GM10266 (cell line): ENCODE measurements around the gene SLC28A1.

Source experiments
- DNase-seq: peaks from one replicate; pipeline ENCODE4 v3.0.0; 2012; ENCODE audit errors: extremely low spot score
- TF ChIP-seq, protein P1 (sequence below): IDR thresholded peaks from 2 replicates; pipeline ENCODE4 v1.5.1; 2012; ENCODE audit warnings: mild to moderate bottlenecking, low read depth; ENCODE audit not compliant: control insufficient read depth, insufficient read depth; ENCODE audit errors: missing control alignments

Gene SLC28A1

DNA sequence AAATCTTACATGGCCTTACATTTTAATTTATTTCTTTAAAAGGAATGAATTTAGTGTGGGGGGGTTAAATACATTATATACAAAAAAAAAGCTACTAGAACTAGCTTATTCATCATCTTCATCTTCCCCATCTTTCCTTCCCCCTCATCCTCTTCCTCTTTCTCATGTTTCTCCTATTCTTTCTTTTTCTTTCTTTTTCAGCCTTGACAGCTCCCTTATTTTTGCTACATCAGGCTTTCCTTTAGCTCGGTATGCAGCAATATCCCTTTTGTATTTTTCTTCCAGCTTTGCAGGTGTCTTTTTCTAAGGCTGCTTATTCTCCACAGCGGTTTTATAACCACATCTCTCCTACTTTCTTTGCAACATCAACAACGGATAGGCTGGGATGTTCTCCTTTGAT is 55.9 kb downstream of the SLC28A1 start:
- DNase-seq = no peak
- TF ChIP-seq, protein P1, sequence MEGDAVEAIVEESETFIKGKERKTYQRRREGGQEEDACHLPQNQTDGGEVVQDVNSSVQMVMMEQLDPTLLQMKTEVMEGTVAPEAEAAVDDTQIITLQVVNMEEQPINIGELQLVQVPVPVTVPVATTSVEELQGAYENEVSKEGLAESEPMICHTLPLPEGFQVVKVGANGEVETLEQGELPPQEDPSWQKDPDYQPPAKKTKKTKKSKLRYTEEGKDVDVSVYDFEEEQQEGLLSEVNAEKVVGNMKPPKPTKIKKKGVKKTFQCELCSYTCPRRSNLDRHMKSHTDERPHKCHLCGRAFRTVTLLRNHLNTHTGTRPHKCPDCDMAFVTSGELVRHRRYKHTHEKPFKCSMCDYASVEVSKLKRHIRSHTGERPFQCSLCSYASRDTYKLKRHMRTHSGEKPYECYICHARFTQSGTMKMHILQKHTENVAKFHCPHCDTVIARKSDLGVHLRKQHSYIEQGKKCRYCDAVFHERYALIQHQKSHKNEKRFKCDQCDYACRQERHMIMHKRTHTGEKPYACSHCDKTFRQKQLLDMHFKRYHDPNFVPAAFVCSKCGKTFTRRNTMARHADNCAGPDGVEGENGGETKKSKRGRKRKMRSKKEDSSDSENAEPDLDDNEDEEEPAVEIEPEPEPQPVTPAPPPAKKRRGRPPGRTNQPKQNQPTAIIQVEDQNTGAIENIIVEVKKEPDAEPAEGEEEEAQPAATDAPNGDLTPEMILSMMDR = no peak

DNA sequence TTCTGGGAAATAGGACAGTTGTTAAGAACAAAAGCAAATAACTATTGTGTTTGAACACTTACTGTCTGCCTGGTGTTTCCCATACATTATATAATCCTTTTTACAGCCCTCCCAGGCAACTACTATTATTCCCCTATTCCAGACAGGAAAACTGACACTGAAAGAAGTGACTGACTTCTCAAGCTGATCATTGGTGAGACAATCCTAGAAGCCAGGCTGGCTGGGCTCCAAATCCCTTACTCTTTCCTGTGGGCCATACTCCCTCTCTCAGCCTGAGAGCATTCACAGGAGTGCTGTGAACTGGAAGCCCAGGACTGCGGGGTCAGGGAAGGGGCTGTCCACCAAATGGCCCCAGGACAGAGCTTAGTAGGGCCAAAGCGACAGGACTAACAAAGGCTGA is 58.0 kb downstream of the SLC28A1 start:
- no peak for DNase-seq
- TF ChIP-seq, protein P1 = no peak

DNA sequence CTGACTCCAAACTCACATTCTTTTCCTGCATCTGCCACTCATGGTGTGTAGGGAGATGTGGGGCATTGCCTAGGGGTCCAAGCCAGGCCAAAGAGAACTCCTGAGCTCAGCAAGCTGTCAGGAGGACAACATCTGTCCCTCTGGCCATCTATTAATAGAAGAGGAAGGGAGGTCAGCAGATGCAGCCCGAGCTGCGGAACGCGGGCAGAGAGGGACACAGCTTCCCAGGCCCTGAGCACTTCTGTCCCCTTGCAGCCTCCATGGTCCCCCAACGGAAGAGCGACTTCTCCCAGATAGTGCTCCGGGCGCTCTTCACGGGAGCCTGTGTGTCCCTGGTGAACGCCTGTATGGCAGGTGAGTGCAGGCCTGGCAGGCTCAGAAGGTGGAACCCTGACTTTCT is 59.8 kb downstream of the SLC28A1 start:
- no peak for DNase-seq
- TF ChIP-seq, protein P1 = no peak

DNA sequence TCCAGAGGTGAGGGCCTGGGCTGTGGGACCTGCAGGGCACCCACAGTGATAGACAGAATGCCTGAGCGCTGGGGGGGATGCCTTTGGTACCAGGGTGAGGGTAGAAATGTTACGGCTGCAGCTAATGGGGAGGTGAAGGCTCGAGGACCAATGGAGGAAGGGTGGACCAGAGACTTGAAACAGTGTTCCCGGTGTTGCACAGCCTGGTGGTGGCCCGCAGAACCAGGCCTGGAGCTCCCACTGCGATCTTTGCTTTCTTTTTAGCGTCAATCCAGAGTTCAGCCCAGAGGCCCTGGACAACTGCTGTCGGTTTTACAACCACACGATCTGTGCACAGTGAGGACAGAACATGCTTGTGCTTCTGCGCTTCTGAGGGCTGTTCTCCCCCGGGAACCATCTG is 60.4 kb downstream of the SLC28A1 start:
- TF ChIP-seq, protein P1 = no peak
- no peak for DNase-seq

DNA sequence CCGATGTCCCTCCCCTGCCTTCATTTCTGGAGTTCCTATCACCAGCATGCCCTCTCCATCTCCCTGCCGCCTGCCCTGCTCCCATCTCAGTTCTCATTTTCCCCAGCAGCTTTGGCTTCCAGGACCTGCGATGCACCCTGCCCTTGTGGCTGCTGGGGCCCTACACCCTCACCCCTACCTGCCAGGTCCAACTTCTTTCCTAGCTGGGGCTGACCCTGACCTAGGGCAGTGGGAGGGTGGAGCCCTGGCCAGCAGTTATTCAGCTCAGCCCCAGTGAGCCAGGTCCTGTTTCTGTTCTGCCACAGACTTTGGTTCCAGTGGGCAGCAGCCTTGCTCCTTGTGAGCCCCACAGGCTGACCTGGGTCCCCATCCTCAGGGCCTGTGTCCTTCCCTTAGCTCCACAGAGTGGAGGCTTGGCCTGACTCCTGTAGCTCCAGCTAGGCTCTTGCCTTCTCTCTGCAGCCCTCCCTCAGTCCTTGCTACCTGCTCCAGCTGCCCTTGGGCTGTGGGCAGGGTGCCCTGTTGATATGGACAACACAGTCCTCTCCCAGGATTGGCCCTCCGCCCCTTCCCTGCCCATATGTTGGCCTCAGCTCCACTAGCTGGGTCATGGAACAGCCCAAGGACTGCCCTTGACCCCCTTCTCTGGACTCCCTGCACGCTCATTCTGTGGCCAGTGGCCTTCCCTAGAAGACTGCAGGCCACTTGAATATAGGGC is 62.5 kb downstream of the SLC28A1 start:
- TF ChIP-seq, protein P1 = no peak
- DNase-seq = no peak

DNA sequence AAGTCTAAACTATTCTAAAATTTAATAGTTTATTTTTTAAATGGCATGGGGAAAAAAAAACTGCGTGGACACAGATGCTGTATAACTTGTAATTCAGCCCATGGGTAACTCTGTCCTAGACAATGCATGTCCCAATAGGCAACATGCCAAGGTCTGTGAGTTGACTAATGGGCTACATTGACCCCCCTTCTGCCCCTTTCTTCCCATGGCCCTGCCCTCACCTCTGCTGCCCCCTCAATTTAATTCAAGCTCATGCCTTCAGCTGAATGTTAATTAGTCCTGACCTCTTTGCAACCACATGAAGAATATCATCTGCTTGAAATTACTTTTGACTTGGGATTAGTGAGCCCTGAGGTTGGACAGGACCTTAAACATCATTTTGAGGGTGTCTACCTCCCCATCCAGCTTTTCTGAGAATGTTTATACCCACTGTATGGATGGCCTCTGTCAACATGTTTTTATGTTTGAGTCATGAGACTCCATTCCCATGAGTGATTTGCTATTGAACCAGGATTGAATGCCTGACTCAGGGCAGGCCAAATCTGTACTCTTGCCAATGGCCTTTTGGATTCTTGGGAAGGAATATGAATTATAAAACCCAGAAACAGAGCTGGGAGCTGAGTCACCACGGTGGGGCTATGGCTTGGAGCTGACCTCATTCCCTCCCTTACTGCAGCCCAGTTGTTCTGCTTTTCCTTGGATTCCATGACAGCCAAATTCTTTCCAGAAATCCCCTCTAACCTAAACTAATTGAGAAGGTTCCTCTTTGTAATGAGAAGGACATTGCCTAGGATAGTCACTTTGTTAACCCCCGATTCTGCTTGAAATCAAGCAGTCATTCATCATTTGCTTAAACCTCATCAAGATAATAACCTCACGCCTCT is 63.7 kb downstream of the SLC28A1 start:
- DNase-seq = no peak

DNA sequence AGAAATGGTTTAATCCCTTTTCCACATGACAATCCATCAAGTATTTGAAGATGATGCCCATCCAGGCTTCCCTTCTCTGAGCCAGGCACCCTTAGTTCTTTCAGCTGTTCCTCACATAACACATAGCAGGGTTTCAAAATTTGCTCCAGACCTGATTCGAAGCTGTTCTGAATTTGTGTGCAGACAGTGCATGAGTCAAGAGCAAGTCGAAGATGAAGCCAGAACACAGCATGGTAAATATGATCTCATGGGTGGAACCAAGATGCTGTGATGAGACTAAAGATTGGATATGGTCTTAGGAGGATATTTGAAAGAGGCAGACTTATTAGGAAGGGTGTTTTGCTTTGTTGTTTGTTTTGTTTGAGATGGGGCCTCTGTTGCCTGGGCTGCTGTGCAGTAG is 64.6 kb downstream of the SLC28A1 start:
- TF ChIP-seq, protein P1 = no peak

More for the DNA sequence above, 63.7 kb downstream of the SLC28A1 start:
- TF ChIP-seq, protein P1 = no peak

More for the DNA sequence above, 64.6 kb downstream of the SLC28A1 start:
- no peak for DNase-seq
